Endothelial cell of umbilical vein (primary cell): Measurements from ENCODE around the gene ZNF254. TPM values are rescaled to one million over a fixed set of nuclear protein-coding genes. Genes with fewer than 3 reads are reported as not detected.

Source experiments
- BruUV-seq: library from RNA; stranded (reverse); fragments of 400-500 nt; replicated peaks from 2 replicates; lab custom pipeline; 2021; lab: Mats Ljungman, UMichigan
- CTCF ChIA-PET: fragments of 300-600, 350-600 bp; sonication (Branson Sonifier 250); formaldehyde crosslinking; loops from one replicate; lab custom pipeline; 2021; ENCODE audit warnings: antibody characterized with exemption, inconsistent platforms; lab: Charles Lee
- POLR2A ChIA-PET: fragments of 300-600, 350-600 bp; sonication (Branson Sonifier 250); formaldehyde crosslinking; loops from one replicate; lab custom pipeline; 2021; ENCODE audit warnings: antibody characterized with exemption, inconsistent platforms; lab: Charles Lee
- DNase-seq: peaks from one replicate; pipeline ENCODE4 v3.0.0-alpha.2; 2011; ENCODE audit warnings: low read depth, low spot score
- FAIRE-seq: peaks from 2 replicates; lab custom pipeline; 2011; peaks lifted over from hg19 to GRCh38; lab: Jason Lieb, UNC
- H2AFZ ChIP-seq: 2 replicates; pipeline ENCODE4 v1.6.0; 2012; ENCODE audit warnings: low read depth, low read length, control low read depth, inconsistent platforms
- H3K27ac ChIP-seq: 2 replicates; pipeline ENCODE4 v1.5.1; 2011; ENCODE audit warnings: low read depth, mild to moderate bottlenecking, control low read depth, low read length, moderate library complexity; ENCODE audit not compliant: insufficient read depth
- H3K27me3 ChIP-seq, 2 experiments: 2 replicates each; pipeline versions ENCODE4 v1.6.0 to v1.6.1; 2011; ENCODE audit warnings: low read length in 2 of 2, mixed read lengths in 1 of 2; ENCODE audit not compliant: control insufficient read depth in 2 of 2, insufficient read depth in 2 of 2
- H3K36me3 ChIP-seq, 2 experiments: 2 replicates in 1 of 2; 3 replicates in 1 of 2; pipeline ENCODE4 v1.5.1; 2011; ENCODE audit warnings: low read length in 2 of 2, mild to moderate bottlenecking in 1 of 2, moderate library complexity in 1 of 2; ENCODE audit not compliant: control insufficient read depth in 2 of 2, insufficient read depth in 2 of 2; ENCODE audit errors: extremely low read depth in 1 of 2
- H3K4me1 ChIP-seq: 3 replicates; pipeline ENCODE4 v1.5.1; 2011; ENCODE audit warnings: mild to moderate bottlenecking, low read length; ENCODE audit not compliant: control insufficient read depth, insufficient read depth; ENCODE audit errors: extremely low read depth
- H3K4me2 ChIP-seq: 2 replicates; pipeline ENCODE4 v1.6.1; 2011; ENCODE audit warnings: low read length, control low read depth, mixed read lengths; ENCODE audit not compliant: insufficient read depth
- H3K4me3 ChIP-seq, 3 experiments: fragments of 200-600 bp in 1 of 3; sonication (generic), shearing (Covaris generic) in 1 of 3; replicated peaks in 1 of 3; 2 replicates each; pipeline ENCODE4 v1.5.1; 2011 to 2016; ENCODE audit warnings: control low read depth in 3 of 3, low read length in 3 of 3, mild to moderate bottlenecking in 2 of 3, inconsistent platforms in 1 of 3, low read depth in 1 of 3, moderate library complexity in 1 of 3; ENCODE audit not compliant: insufficient read depth in 1 of 3
- H3K79me2 ChIP-seq: 2 replicates; pipeline ENCODE4 v1.6.0; 2012; ENCODE audit warnings: low read length, inconsistent platforms; ENCODE audit not compliant: control insufficient read depth, insufficient read depth
- H3K9ac ChIP-seq: replicated peaks from 2 replicates; pipeline ENCODE3; 2011; ENCODE audit warnings: low read length, control low read depth; ENCODE audit not compliant: insufficient read depth; ENCODE audit errors: extremely low read depth
- H3K9me1 ChIP-seq: replicated peaks from 3 replicates; pipeline ENCODE4 v1.6.0; 2011; ENCODE audit warnings: mild to moderate bottlenecking, low read length; ENCODE audit not compliant: control insufficient read depth, insufficient read depth; ENCODE audit errors: extremely low read depth
- H3K9me3 ChIP-seq: replicated peaks from 2 replicates; pipeline ENCODE4 v1.5.1; 2012; ENCODE audit warnings: low read length, inconsistent platforms; ENCODE audit not compliant: control insufficient read depth, insufficient read depth
- H4K20me1 ChIP-seq: replicated peaks from 2 replicates; pipeline ENCODE3; 2011; ENCODE audit warnings: mild to moderate bottlenecking, low read length; ENCODE audit not compliant: control insufficient read depth, insufficient read depth; ENCODE audit errors: extremely low read depth
- CTCF ChIP-seq, 2 donors: IDR thresholded peaks; 1 replicate in 1 of 2; 2 replicates in 1 of 2; pipeline ENCODE4 v1.5.1; 2011; ENCODE audit warnings: low read length in 2 of 2, mild to moderate bottlenecking in 2 of 2, moderate library complexity in 2 of 2, control low read depth in 1 of 2, inconsistent platforms in 1 of 2, low read depth in 1 of 2; ENCODE audit not compliant: insufficient read depth in 1 of 2; ENCODE audit errors: extremely low read depth in 1 of 2
- EZH2 ChIP-seq: IDR thresholded peaks from 2 replicates; pipeline ENCODE4 v1.6.1; 2012; ENCODE audit warnings: borderline replicate concordance, low read depth, mild to moderate bottlenecking, moderate library complexity, low read length, inconsistent platforms; ENCODE audit not compliant: severe bottlenecking
- FOS ChIP-seq: IDR thresholded peaks from 2 replicates; pipeline ENCODE4 v1.6.1; 2011; ENCODE audit warnings: mild to moderate bottlenecking, low read length, moderate library complexity, borderline replicate concordance; ENCODE audit not compliant: insufficient read depth
- GATA2 ChIP-seq: IDR thresholded peaks from 2 replicates; pipeline ENCODE4 v1.7.0; 2011; ENCODE audit warnings: low read depth, mild to moderate bottlenecking, moderate library complexity, mixed read lengths, low read length; ENCODE audit not compliant: insufficient read length, insufficient read depth
- JUN ChIP-seq: IDR thresholded peaks from 2 replicates; pipeline ENCODE4 v1.6.1; 2011; ENCODE audit warnings: borderline replicate concordance, low read depth; ENCODE audit not compliant: insufficient read length, insufficient read depth
- MAX ChIP-seq: IDR thresholded peaks from 2 replicates; pipeline ENCODE4 v1.6.1; 2011; ENCODE audit not compliant: insufficient read depth, insufficient read length
- MYC ChIP-seq: IDR thresholded peaks from one replicate; pipeline ENCODE4 v1.6.1; 2011; ENCODE audit warnings: mild to moderate bottlenecking, low read depth, low read length
- POLR2A ChIP-seq: IDR thresholded peaks from 2 replicates; pipeline ENCODE4 v1.6.1; 2012; ENCODE audit warnings: low read depth, mild to moderate bottlenecking, control low read depth, low read length
- POLR2AphosphoS5 ChIP-seq: IDR thresholded peaks from 2 replicates; pipeline ENCODE4 v1.6.1; 2012; ENCODE audit warnings: low read depth, mild to moderate bottlenecking, control low read depth, low read length, moderate library complexity; ENCODE audit not compliant: insufficient read depth
- dilution Hi-C: fragments of 300-500 bp; cut with MboI; formaldehyde crosslinking; loops from one replicate; pipeline ENCODE4 v1.15.0; 2019; ENCODE audit warnings: low sequenced_read_pairs; ENCODE audit not compliant: extremely low pct_ligation_motif_present
- intact Hi-C: fragments of 100-400 bp; cut with micrococcal nuclease; formaldehyde crosslinking; loops from one replicate; pipeline ENCODE4 v1.10.0; 2022
- polyA plus RNA-seq, 4 experiments: library from polyadenylated mRNA; depleted of rRNA in 3 of 4; stranded (reverse) in 3 of 4; unstranded in 1 of 4; fragments of >200 nt; gene quantifications; 2 replicates each; pipeline versions ENCODE4 v1.2.1 to v1.2.3, GENCODE V29; 2011 to 2012; ENCODE audit warnings: missing spikeins in 1 of 4
- total RNA-seq: library from RNA; stranded (reverse); gene quantifications from 2 replicates; pipeline ENCODE4 v1.2.3, GENCODE V29; 2021

ZNF254 gene
- total and polyA plus RNA-seq, 2 donors (not counting 3 experiments of a cell fraction or from before 2014, with no cell fraction given) = 4.9 to 16.0 TPM

GRCh38 chr19:24063295-24063694 is 23.7 kb upstream of the ZNF254 start:
- no TSS peak for BruUV-seq
- H3K4me2 ChIP-seq = no peak overlapping the region
- H3K9me1 ChIP-seq = no peaks in the 10 kb centered on the region
- H3K79me2 ChIP-seq = no peaks in the 10 kb centered on the region
- intact Hi-C loops = no loop called here
- CTCF ChIA-PET = no interaction called here
- no peak overlapping the region for H2AFZ ChIP-seq
- POLR2A ChIA-PET = no interaction called here
- no peak for DNase-seq
- H3K27ac ChIP-seq = no peak overlapping the region
- no peaks in the 10 kb centered on the region for H4K20me1 ChIP-seq
- H3K9ac ChIP-seq = no peak overlapping the region
- peaks cover 2 to 16% of the 10 kb centered on the region in 2 experiments for H3K36me3 ChIP-seq
- no peaks in the 10 kb centered on the region for H3K9me3 ChIP-seq
- no peaks in the 10 kb centered on the region for H3K27me3 ChIP-seq
- no peak for TF ChIP-seq GATA2
- TF ChIP-seq MYC = no peak
- no peak for TF ChIP-seq POLR2AphosphoS5
- dilution Hi-C loops = no loop called here
- no peaks in the 10 kb centered on the region for H3K4me1 ChIP-seq
- H3K4me3 ChIP-seq = no peak overlapping the region
- FAIRE-seq = no peak

GRCh38 chr19:24064175-24064574 is 22.8 kb upstream of the ZNF254 start:
- no peak overlapping the region for H3K27ac ChIP-seq
- no peaks in the 10 kb centered on the region for H3K9me3 ChIP-seq

More at GRCh38 chr19:24064175-24064574, 22.8 kb upstream of the ZNF254 start:
- no peaks in the 10 kb centered on the region for H3K9me1 ChIP-seq
- H3K9ac ChIP-seq = no peak overlapping the region
- intact Hi-C loops (no loop called here), dilution Hi-C loops (no loop called here)
- H2AFZ ChIP-seq = no peak overlapping the region
- H3K4me1 ChIP-seq = no peaks in the 10 kb centered on the region
- H3K27me3 ChIP-seq = no peaks in the 10 kb centered on the region
- FAIRE-seq = no peak
- TF ChIP-seq GATA2 (no peak), POLR2AphosphoS5 (no peak), MAX (no peak), MYC (no peak), CTCF (IDR thresholded peaks at IDR 0.05; ENCODE audit: extremely low read depth in 1 of 2, insufficient read depth in 1 of 2, low read depth in 1 of 2, low read length in 2 of 2) (no peak), EZH2 (no peak), JUN (no peak), POLR2A (no peak), FOS (no peak)
- H3K4me2 ChIP-seq = no peak overlapping the region
- ChIA-PET POLR2A (no interaction called here), CTCF (no interaction called here)
- peaks cover 2 to 13% of the 10 kb centered on the region in 2 experiments for H3K36me3 ChIP-seq
- H3K79me2 ChIP-seq = no peaks in the 10 kb centered on the region
- H3K4me3 ChIP-seq = no peak overlapping the region
- H4K20me1 ChIP-seq = no peaks in the 10 kb centered on the region
- no peak for DNase-seq
- BruUV-seq = no TSS peak
